Spinal cord (tissue), 10 donors: ENCODE results near the gene ITPRIP. TPM values are rescaled to one million over a fixed set of nuclear protein-coding genes. Genes with fewer than 3 reads are reported as not detected.

Experiments
- DNase-seq, 6 donors: peaks; one replicate each; pipeline versions ENCODE4 v3.0.0 to v3.0.0-alpha.2; 2013 to 2015; ENCODE audit warnings: low spot score in 6 of 6, low read depth in 4 of 6
- H3K27ac ChIP-seq: one replicate; pipeline ENCODE4 v1.5.1; 2013; ENCODE audit warnings: low read depth, low read length, control low read depth
- H3K27me3 ChIP-seq: one replicate; pipeline ENCODE4 v1.6.1; 2013; ENCODE audit warnings: low read length; ENCODE audit not compliant: control insufficient read depth, insufficient read depth
- H3K36me3 ChIP-seq: one replicate; pipeline ENCODE4 v1.6.1; 2013; ENCODE audit warnings: low read length; ENCODE audit not compliant: control insufficient read depth, insufficient read depth
- H3K4me1 ChIP-seq: one replicate; pipeline ENCODE4 v1.6.1; 2013; ENCODE audit warnings: low read length; ENCODE audit not compliant: control insufficient read depth, insufficient read depth
- H3K4me3 ChIP-seq: one replicate; pipeline ENCODE4 v1.5.1; 2013; ENCODE audit warnings: low read depth, low read length, control low read depth
- H3K9me3 ChIP-seq: one replicate; pipeline ENCODE4 v1.6.1; 2013; ENCODE audit warnings: low read length; ENCODE audit not compliant: control insufficient read depth, insufficient read depth
- WGBS: methylation state at CpG from one replicate; pipeline ENCODE4 v1.1.5; 2013; ENCODE audit warnings: missing lambda C conversion rate; ENCODE audit not compliant: insufficient coverage; 5-methylcytosine and 5-hydroxymethylcytosine counted together
- polyA plus RNA-seq, 2 donors: library from polyadenylated mRNA; unstranded; fragments of 120-200 nt; gene quantifications; one replicate each; pipeline ENCODE4 v1.2.1, GENCODE V29; 2013; ENCODE audit not compliant: insufficient read length in 2 of 2
- total RNA-seq, 2 donors: library from RNA; depleted of rRNA in 1 of 2; stranded (reverse); fragments of 120-200 nt in 1 of 2; fragments of >200 nt in 1 of 2; gene quantifications; one replicate each; pipeline versions ENCODE4 v1.2.3 to v1.2.4, GENCODE V29; 2013 to 2014
- donor health status: healthy.

The ITPRIP gene
- total and polyA plus RNA-seq, 4 donors: 3.1 to 5.7 (median 4.9) TPM

DNA sequence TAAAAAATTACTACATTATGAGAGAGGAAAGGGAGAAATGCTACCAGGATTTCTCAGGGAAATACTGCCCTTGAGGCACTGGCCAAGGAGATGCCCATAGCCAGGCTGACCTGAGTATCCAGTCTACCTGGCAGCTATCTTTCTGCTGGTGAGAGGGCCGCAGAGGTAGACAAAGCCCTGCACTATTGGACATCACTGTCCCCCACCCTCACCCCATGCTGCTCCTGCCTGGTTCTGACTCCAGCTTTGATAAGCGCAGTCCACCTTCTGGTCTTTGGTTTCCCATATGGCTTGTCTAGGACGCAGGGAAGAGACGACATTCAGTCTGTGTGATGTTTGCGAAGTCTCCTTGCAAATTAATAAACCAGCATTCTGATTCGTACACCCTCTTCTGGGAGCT lies 3.7 kb downstream of the ITPRIP start:
- 82% methylated on average over 6 of the region's 6 CpGs for WGBS
- DNase-seq: no peak
- H3K4me3 ChIP-seq: no peak overlapping the region
- peaks cover 41% of the 10 kb centered on the region for H3K4me1 ChIP-seq
- H3K27me3 ChIP-seq: peaks cover 5% of the 10 kb centered on the region
- H3K9me3 ChIP-seq: no peaks in the 10 kb centered on the region
- no peaks in the 10 kb centered on the region for H3K36me3 ChIP-seq
- H3K27ac ChIP-seq: no peak overlapping the region

- Histone ChIP-seq H3K36me3 (no peaks in the 10 kb centered on the region), H3K4me1 (peaks cover 43% of the 10 kb centered on the region), H3K9me3 (no peaks in the 10 kb centered on the region), H3K4me3 (no peak overlapping the region), H3K27me3 (no peaks in the 10 kb centered on the region), H3K27ac (peak overlapping the region; percentile 50)
- DNase-seq: no peak
- 64% methylated on average over 15 of the region's 15 CpGs for WGBS
Observed at GRCh38 chr10:104333728-104334373, 4.4 kb downstream of the ITPRIP start.

DNA sequence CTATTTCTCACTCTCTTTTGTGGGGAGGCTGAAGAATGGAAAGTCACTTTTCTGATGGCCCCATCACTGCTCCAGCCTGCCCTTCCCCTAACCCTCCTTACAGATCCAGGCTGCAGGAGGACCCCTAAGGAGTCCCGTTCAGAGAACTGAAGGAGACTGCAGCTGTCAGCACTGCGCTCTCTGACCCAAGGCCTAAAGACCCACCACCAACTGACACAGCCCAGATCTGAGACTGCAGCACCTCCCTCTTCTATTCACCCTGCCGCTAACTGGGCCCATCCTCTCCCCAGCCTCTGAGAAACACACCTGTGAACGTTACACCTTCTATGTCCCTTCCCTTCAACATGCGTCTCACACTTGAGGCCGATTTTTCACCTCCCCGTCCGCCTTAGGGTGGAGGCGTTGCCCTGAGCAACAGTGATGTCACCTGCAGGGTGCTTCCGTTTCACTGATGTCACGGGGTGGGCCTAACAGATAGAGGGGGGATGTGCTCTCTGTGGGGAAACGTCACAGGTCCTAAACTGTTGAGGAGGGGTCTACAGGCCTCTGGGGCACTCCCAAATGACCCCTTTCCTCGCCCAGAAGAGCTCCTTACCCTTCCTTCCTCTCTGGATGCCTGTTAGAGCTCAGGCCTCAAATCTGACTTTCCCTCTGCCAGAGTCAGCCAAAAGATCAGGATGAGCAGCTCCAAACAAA lies 5.1 kb downstream of the ITPRIP start:
- Histone ChIP-seq H3K27ac (peak overlapping the region; percentile 95), H3K9me3 (no peaks in the 10 kb centered on the region), H3K4me3 (no peak overlapping the region), H3K27me3 (no peaks in the 10 kb centered on the region), H3K4me1 (peaks cover 45% of the 10 kb centered on the region), H3K36me3 (no peaks in the 10 kb centered on the region)
- DNase-seq: peak in 1 of 6 donors; percentile 69
- WGBS: 67% methylated on average over 5 of the region's 13 CpGs

DNA sequence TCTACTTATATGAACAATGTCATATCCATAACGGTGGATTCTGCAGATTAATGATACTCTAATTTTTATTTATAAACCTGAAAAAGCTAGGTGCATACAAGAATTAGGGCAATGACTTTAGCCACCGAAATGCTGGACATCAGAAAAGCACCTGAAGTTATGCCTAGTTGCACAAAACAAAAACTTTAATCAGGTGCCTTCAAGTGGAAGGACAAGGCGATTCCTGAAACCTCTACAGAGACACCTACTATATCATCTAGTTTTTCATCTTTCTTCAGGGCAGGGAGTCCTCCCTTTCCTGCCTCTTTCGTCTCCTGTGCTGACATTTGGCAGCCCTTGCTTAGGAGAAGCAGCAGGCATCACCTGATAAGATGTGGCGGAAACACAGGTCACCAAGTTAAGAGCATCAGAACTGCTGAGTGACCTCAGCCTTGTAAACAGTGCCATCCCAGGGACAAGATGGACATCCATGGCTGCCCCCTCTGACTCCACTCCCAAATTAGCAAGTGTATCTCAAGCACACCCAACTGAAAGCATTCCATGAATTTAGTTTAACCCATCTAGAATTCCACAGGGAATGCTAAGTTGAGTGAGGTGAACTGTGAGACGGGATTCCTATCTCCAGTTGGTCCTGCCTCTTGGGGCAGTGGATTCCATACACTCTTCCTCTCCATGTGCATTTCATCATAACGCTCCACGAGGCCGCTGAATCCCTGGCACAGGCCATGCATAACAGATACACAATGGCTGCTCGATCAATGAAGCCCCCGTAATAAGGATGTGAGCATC lies 5.8 kb downstream of the ITPRIP start:
- no peak for DNase-seq
- H3K27ac ChIP-seq: peak overlapping the region; percentile 95
- H3K4me1 ChIP-seq: peaks cover 49% of the 10 kb centered on the region
- no peak overlapping the region for H3K4me3 ChIP-seq
- H3K27me3 ChIP-seq: no peaks in the 10 kb centered on the region
- H3K36me3 ChIP-seq: no peaks in the 10 kb centered on the region
- H3K9me3 ChIP-seq: no peaks in the 10 kb centered on the region
- 92% methylated on average over 3 of the region's 11 CpGs for WGBS

DNA sequence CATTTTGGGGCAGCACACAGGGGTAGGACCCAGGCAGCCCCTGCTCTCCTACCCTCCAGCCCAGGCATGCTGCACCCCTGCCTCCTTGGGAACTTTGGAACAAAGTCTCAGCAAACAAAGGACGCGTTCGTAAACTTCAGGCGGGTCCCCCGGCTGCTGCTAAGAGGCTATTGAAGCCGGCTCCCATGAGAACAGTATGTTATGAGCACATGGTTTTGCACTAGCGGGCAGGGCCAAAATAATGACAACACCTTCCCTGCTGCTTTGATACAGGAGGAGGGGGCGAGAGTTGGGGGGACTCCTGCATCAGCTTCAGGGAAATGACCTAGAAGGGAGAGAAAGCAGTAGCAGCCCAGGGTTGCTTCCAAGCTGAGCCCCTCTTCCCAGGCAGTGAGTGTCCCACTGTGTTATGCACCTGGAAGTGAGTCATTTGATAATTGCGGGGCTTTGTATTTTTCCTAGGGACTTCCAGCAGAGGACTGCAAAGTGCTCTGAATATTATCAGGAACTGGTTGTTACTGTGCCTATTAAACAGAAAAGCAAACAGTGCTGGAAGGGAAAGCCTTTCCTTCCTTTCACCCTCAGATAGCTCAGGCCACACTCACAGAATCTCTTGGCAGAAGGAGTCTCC lies 6.9 kb downstream of the ITPRIP start:
- WGBS: 25% methylated on average over 9 of the region's 9 CpGs
- H3K36me3 ChIP-seq: no peaks in the 10 kb centered on the region
- peaks cover 59% of the 10 kb centered on the region for H3K4me1 ChIP-seq
- no peaks in the 10 kb centered on the region for H3K27me3 ChIP-seq
- peak in 2 of 6 donors; percentile 52 to 84 for DNase-seq
- no peak overlapping the region for H3K4me3 ChIP-seq
- H3K9me3 ChIP-seq: no peaks in the 10 kb centered on the region
- H3K27ac ChIP-seq: peak overlapping the region; percentile 95

DNA sequence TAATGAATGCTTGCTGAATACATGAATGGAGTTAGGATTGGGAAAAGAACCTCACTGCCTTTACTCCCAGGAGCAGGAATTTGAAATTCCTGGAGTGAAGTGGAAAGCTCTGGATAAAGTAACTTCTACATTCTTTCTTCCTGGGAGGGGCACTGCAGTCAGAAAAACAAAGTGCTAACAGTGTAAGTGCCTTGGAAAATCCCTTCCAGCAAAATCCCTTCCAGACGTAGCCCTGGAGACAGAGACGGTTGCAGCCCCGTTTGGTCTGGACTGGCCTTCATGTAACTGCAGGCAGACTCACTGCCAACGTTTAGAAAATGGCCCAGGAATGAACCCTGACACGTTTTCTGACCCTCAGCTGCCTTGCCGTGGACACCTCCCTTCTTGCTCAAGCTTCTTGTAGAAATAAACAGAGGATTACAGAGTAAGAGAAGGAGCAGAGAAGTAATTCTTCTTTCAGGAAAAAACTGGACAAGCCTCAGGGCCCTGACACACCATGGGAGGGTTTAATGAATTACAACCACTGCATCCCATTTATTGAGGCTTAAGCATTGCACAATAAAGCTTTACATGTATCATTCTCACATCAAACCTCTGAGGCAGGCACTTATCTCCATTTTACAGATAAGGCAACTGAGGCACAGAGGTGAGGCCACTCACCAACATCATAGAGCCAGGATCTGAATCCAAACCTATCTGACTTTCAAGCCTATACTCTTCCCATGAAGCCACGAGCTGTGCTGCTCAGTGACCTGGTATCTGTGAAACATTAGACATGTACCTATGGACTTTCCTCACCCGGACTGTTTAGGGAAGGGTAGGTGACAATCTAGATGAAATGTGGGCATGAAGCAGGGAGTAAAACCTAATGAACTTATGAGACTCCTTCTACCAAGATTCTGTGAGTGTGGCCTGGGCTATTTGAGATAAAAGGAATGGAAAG lies 7.8 kb downstream of the ITPRIP start:
- H3K4me1 ChIP-seq: peaks cover 67% of the 10 kb centered on the region
- no peaks in the 10 kb centered on the region for H3K27me3 ChIP-seq
- H3K9me3 ChIP-seq: no peaks in the 10 kb centered on the region
- 44% methylated on average over 5 of the region's 8 CpGs for WGBS
- H3K4me3 ChIP-seq: no peak overlapping the region
- H3K36me3 ChIP-seq: peaks cover 4% of the 10 kb centered on the region
- peak overlapping the region; percentile 95 for H3K27ac ChIP-seq
- peak in 1 of 6 donors; percentile 76 for DNase-seq

- peaks cover 4% of the 10 kb centered on the region for H3K36me3 ChIP-seq
- 67% methylated on average over 1 of the region's 3 CpGs for WGBS
- no peaks in the 10 kb centered on the region for H3K9me3 ChIP-seq
- no peak overlapping the region for H3K4me3 ChIP-seq
- peaks cover 70% of the 10 kb centered on the region for H3K4me1 ChIP-seq
- no peaks in the 10 kb centered on the region for H3K27me3 ChIP-seq
- DNase-seq: no peak
- peak overlapping the region; percentile 95 for H3K27ac ChIP-seq
Observed at GRCh38 chr10:104329735-104330134, 8.5 kb downstream of the ITPRIP start.

GRCh38 chr10:104328896-104329710 lies 9.2 kb downstream of the ITPRIP start:
- Histone ChIP-seq H3K36me3 (peaks cover 4% of the 10 kb centered on the region), H3K4me3 (peak overlapping the region; percentile 2), H3K9me3 (no peaks in the 10 kb centered on the region), H3K4me1 (peaks cover 75% of the 10 kb centered on the region), H3K27ac (peak overlapping the region; percentile 95), H3K27me3 (no peaks in the 10 kb centered on the region)
- WGBS: 48% methylated on average over 8 of the region's 15 CpGs
- DNase-seq: peak in 2 of 6 donors; percentile 89 to 90
